Measurements from ENCODE around the gene STIL.

The STIL gene

DNA sequence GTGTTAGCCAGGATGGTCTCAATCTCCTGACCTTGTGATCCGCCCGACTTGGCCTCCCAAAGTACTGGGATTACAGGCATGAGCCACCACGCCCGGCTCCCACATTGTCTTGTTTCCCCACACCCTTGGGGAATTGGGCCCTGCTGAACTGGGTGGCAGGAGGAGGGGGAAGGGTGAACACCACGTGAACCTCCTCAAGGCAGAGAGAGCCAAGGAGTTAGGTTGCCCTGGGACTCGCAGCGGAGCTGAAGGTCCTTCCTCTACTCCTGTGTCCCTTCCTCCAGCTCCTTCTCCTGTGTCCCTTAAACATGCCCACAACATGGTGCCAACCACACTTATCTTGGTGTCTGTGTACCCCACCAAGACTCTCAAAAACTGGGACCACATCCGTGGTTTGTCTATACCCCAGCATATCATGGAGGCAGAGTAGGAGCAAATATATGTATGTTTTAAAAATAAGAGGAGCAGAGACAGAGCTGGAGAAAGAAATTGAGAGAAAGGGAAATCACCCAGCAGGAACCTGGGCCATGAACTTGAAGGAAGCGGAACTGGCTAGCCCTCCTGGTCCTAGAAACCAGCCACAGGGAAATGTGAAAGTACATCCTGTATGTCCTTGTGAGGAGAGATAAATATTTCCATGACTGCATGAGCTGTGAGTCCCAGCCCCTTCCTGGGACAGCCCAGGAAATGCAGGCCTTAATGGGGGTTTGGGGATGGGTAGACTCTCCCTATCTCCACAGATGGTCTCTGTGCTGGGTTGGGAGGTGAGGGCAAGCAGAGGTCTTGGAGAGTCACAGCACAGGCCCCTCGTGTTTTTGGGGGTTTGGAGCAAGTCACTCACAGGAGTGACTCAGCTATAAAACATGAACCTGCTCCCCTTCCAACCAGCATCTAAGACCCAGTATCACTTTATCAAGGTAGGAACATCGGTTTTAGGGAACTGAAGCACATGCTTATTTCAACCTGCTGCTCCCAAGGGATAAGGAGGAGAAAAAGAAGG, 72.5 kb downstream of the STIL start:
- TF ChIP-seq EP300 (IDR thresholded peaks at IDR 0.05; ENCODE audit: borderline replicate concordance) (no peak), TEAD4 (IDR thresholded peaks at IDR 0.05) (no peak), EGR1 (IDR thresholded peaks at IDR 0.05) (no peak), NFIC (IDR thresholded peaks at IDR 0.05) (no peak), TCF12 (IDR thresholded peaks at IDR 0.05; ENCODE audit: low read depth) (no peak), YY1 (IDR thresholded peaks at IDR 0.05; ENCODE audit: low read depth) (no peak), FOXM1 (IDR thresholded peaks at IDR 0.05; ENCODE audit: borderline replicate concordance, low read depth) (no peak), RAD21 (IDR thresholded peaks at IDR 0.05; ENCODE audit: low read depth) (no peak), CREB1 (IDR thresholded peaks at IDR 0.05; ENCODE audit: low read depth) (no peak), TAF1 (IDR thresholded peaks at IDR 0.05; ENCODE audit: low read depth) (no peak), ZBTB7A (IDR thresholded peaks at IDR 0.05; ENCODE audit: low read depth) (no peak), CEBPB (IDR thresholded peaks at IDR 0.05) (no peak)
- TF ChIP-seq, protein P1, sequence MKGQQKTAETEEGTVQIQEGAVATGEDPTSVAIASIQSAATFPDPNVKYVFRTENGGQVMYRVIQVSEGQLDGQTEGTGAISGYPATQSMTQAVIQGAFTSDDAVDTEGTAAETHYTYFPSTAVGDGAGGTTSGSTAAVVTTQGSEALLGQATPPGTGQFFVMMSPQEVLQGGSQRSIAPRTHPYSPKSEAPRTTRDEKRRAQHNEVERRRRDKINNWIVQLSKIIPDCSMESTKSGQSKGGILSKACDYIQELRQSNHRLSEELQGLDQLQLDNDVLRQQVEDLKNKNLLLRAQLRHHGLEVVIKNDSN (IDR thresholded peaks at IDR 0.05): no peak
- TF ChIP-seq, protein P2, sequence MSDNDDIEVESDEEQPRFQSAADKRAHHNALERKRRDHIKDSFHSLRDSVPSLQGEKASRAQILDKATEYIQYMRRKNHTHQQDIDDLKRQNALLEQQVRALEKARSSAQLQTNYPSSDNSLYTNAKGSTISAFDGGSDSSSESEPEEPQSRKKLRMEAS (IDR thresholded peaks at IDR 0.05): no peak
- TF ChIP-seq, protein P3, sequence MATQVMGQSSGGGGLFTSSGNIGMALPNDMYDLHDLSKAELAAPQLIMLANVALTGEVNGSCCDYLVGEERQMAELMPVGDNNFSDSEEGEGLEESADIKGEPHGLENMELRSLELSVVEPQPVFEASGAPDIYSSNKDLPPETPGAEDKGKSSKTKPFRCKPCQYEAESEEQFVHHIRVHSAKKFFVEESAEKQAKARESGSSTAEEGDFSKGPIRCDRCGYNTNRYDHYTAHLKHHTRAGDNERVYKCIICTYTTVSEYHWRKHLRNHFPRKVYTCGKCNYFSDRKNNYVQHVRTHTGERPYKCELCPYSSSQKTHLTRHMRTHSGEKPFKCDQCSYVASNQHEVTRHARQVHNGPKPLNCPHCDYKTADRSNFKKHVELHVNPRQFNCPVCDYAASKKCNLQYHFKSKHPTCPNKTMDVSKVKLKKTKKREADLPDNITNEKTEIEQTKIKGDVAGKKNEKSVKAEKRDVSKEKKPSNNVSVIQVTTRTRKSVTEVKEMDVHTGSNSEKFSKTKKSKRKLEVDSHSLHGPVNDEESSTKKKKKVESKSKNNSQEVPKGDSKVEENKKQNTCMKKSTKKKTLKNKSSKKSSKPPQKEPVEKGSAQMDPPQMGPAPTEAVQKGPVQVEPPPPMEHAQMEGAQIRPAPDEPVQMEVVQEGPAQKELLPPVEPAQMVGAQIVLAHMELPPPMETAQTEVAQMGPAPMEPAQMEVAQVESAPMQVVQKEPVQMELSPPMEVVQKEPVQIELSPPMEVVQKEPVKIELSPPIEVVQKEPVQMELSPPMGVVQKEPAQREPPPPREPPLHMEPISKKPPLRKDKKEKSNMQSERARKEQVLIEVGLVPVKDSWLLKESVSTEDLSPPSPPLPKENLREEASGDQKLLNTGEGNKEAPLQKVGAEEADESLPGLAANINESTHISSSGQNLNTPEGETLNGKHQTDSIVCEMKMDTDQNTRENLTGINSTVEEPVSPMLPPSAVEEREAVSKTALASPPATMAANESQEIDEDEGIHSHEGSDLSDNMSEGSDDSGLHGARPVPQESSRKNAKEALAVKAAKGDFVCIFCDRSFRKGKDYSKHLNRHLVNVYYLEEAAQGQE (IDR thresholded peaks at IDR 0.05; ENCODE audit: low read depth): no peak

DNA sequence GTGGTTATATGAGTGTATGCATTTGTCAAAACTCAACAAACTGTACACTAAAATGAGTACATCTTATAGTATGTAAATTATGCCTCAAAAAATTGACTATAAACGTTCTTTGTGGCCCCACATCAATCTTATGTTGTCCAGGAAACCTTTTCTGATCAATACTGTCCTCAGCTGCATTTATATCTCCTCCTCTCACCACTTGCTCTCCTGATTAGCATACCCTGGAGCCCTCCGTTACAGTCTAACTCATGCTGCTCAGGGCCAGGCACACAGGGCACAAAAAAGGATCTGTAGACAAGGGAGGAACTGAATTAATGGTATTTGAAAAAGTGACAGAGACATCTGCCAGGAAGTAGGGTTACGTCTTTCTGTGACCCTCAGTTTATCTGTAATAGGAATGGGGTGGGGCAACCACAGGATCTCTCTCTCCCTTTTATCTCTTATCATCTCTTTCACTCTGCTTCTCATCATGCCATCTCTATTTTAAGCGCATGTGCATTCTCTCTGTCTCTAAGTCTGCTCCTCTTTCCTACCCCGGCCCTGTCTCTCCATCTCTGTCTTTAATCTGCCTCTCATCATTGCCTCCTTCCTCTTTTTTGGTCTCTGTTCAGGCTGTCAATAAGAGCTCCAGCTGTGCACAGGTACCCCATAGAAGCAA, 74.9 kb downstream of the STIL start:
- TF ChIP-seq TCF12 (IDR thresholded peaks at IDR 0.05; ENCODE audit: low read depth) (no peak), NFIC (IDR thresholded peaks at IDR 0.05) (no peak), CEBPB (IDR thresholded peaks at IDR 0.05) (no peak), CREB1 (IDR thresholded peaks at IDR 0.05; ENCODE audit: low read depth) (no peak), YY1 (IDR thresholded peaks at IDR 0.05; ENCODE audit: low read depth) (no peak), EGR1 (IDR thresholded peaks at IDR 0.05) (no peak), TEAD4 (IDR thresholded peaks at IDR 0.05) (no peak), ZBTB7A (IDR thresholded peaks at IDR 0.05; ENCODE audit: low read depth) (no peak), RAD21 (IDR thresholded peaks at IDR 0.05; ENCODE audit: low read depth) (no peak), TAF1 (IDR thresholded peaks at IDR 0.05; ENCODE audit: low read depth) (no peak), EP300 (IDR thresholded peaks at IDR 0.05; ENCODE audit: borderline replicate concordance) (no peak), FOXM1 (IDR thresholded peaks at IDR 0.05; ENCODE audit: borderline replicate concordance, low read depth) (no peak)
- TF ChIP-seq, protein P2 (IDR thresholded peaks at IDR 0.05): no peak
- TF ChIP-seq, protein P1 (IDR thresholded peaks at IDR 0.05): no peak
- TF ChIP-seq, protein P3 (IDR thresholded peaks at IDR 0.05; ENCODE audit: low read depth): no peak

DNA sequence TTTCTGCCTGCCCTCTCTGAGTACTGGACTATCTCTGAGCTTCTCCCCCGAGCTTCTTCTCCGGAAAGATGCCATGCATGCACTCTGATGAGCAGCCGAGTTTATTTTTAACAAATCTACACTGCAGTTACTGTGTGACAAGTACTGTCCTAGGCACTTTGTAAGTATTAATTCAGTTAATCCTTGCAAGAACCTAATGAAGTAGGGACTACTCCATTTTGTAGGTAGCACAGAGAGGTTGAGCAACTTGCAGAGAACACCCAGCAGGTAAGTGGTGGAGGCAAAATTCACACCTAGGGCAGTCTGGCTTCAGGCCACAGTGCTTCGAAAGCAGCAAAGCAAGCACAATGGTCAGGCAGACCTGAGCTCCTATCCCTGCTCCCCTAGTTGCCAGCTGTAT, 78.1 kb downstream of the STIL start:
- no peak for TF ChIP-seq FOXM1 (IDR thresholded peaks at IDR 0.05; ENCODE audit: borderline replicate concordance, low read depth)
- TF ChIP-seq TCF12 (IDR thresholded peaks at IDR 0.05; ENCODE audit: low read depth): no peak
- TF ChIP-seq, protein P2 (IDR thresholded peaks at IDR 0.05): no peak
- no peak for TF ChIP-seq TEAD4 (IDR thresholded peaks at IDR 0.05)
- no peak for TF ChIP-seq RAD21 (IDR thresholded peaks at IDR 0.05; ENCODE audit: low read depth)
- TF ChIP-seq CREB1 (IDR thresholded peaks at IDR 0.05; ENCODE audit: low read depth): no peak
- TF ChIP-seq YY1 (IDR thresholded peaks at IDR 0.05; ENCODE audit: low read depth): no peak
- TF ChIP-seq, protein P1 (IDR thresholded peaks at IDR 0.05): no peak
- TF ChIP-seq NFIC (IDR thresholded peaks at IDR 0.05): no peak
- TF ChIP-seq EP300 (IDR thresholded peaks at IDR 0.05; ENCODE audit: borderline replicate concordance): no peak
- TF ChIP-seq, protein P3 (IDR thresholded peaks at IDR 0.05; ENCODE audit: low read depth): no peak
- no peak for TF ChIP-seq ZBTB7A (IDR thresholded peaks at IDR 0.05; ENCODE audit: low read depth)
- TF ChIP-seq EGR1 (IDR thresholded peaks at IDR 0.05): no peak
- no peak for TF ChIP-seq TAF1 (IDR thresholded peaks at IDR 0.05; ENCODE audit: low read depth)
- no peak for TF ChIP-seq CEBPB (IDR thresholded peaks at IDR 0.05)
